ENCODE results near the gene PLLP.
A peak's percentile ranks its signal among the peaks of the same experiment; 100 is the strongest.

The PLLP gene

GRCh38 chr16:57256601-57257395 lies 27.7 kb downstream of the PLLP start:
- DNase-seq (ENCODE audit: low read depth): no peak

DNA sequence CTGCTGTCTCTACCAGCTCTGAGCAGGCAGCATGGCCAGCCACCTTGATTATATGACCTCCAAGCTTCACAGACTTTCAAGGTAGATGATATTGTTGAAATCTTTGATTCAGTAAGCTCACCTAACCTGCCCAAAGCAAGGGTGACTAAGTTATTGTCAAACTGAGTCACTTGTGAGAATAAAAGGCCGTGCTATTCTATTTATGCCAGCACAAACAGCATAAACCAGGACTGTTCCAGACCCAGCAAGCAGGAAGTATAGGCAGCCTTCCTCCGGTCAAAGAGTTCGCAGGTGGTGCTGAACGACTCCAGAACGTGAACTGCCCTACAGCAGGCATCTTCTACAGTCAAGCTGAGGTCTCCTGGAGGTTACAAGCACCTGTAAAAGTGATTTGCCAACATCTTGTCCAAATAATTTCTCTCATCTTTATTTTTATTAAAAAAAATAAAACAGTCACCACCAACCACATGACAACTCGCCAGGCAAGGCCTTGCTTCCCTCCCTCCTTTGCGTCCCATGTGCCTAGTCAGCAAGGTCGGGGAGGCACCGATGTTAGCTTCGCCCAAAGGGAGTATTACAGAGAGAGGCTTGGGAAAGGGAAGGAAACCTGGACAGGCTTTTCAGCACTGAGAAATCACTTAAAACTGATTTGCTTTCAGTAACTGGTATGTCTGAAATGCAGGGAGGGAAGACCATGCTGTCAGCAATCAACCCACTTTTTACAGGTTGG lies 28.6 kb downstream of the PLLP start:
- no peak for DNase-seq (ENCODE audit: low read depth)

DNA sequence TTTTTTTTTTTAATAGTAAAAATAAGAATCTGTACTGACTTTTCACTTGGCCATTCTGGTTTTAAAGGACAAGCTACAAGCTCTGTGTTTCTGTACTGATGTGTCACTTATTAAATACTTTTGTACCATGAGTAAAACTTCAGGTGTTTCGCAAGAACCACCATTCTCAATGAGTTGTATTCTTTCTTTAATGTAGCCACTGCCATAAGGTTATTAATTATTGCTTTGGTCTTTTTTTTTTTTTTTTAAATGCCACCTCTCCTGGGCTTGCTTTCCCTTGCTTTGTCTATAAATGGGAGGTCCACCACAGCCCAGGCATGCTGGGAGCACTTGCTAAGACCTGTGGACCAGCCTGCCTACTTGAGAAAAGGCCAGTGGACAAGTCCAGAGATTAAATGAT lies 31.0 kb downstream of the PLLP start:
- DNase-seq (ENCODE audit: low read depth): no peak

GRCh38 chr16:57252148-57252721 lies 32.2 kb downstream of the PLLP start:
- DNase-seq (ENCODE audit: low read depth): no peak

DNA sequence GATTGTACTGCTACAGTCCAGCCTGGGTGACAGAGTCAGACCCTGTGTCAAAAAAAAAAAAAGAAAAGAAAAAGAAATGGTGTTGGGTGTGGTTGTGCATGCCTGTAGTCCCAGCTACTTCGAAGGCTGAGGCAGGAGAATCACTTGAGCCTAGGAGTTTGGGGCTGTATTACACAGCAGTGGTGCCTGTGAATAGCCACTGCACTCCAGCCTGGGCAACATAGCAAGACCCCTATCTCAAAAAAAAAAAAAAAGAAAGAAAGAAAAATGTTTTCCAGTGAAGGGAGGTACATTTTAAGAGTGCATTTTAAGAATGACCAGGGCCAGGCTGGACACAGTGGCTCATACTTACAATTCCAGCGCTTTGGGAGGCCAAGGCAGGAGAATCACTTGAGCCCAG lies 33.1 kb downstream of the PLLP start:
- DNase-seq (ENCODE audit: low read depth): no peak

DNA sequence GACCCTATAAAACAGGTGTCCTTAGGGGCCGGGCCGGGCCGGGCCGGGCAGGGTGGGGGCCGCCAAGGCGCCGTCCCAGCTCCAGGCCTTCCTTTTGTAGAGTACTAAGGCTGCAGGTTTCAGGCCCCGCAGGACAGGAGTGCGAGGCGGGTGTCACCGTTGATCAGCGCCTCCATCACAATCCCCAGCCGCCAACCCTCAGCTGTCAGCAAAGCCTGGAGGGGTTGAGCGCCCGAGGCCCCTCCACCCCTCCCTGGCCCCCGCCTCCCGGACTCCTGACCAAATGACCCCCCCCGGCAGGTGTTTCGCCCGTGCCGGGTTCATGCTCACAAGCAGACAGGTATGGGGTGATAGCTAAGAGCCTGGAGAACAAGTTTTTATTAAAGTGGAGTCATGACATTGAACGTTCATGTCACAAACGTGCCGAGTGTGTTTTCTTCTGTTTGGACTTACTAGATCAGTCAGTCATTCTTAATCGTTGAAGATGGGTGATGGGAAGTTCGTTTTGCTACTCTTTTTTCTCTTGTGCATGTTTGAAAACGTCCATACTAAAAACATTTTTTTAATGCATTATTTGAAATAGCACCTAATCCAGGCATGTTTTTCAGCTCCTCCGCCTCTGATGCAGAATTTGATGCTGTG lies 38.9 kb downstream of the PLLP start:
- DNase-seq (ENCODE audit: low read depth): no peak

DNA sequence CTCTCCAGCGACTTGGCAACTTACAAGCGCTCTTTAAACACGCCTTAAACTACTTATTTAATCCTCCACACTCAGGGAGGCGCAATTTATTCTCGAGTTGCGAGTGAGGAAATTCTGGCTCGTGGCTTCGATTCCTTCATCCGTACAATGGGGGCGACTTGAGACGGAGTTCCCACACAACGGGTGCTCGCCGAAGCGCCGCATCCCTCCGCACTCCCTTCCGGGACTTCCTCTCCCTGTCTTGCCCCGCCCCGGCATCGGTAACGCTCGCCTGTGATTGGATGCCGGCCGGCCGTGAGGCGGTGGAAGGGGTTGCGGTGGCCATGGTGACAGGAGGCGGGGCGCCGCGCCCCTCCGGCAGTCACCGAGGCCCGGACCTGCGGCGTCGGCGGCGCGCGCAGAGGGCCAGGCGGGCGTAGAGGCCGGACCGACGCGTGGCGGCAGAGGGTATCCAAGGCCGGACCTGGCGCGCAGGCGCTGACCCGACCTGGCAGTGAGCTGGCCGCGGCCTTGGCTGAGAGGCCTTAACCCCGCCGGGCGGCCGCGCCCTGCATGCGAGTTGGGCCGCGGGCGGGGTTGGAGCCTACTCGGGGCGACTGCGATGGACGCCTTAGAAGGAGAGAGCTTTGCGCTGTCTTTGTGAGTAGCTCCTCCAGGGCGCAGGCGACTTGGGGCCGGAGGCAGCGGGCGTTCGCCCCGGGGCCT lies 39.6 kb downstream of the PLLP start, which contains the start of gene ARL2BP:
ARL2BP (plus strand) TSS at position 493 of the 705 bp plus-strand sequence; CDS start at position 602, 109 bp downstream.
- DNase-seq (ENCODE audit: low read depth): peak; percentile 95

DNA sequence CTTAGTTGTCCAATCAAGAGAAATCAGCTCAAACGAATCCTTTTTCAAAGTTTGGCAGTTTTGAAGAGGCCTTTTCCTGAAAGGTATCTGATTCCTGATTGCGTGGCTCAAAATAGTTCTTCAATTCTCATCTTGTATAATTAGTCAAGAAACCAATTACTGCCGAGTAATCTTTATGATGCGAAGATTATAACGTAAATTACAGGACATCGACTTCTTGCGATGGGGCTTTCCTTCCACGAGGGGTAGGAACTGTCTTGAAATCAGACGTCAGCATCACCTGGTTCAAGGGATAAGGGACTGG lies 40.1 kb downstream of the PLLP start:
- no peak for DNase-seq (ENCODE audit: low read depth)

GRCh38 chr16:57242650-57243049 lies 41.8 kb downstream of the PLLP start:
- no peak for DNase-seq (ENCODE audit: low read depth)

GRCh38 chr16:57240851-57241250 lies 43.6 kb downstream of the PLLP start:
- DNase-seq (ENCODE audit: low read depth): no peak

- no peak for DNase-seq (ENCODE audit: low read depth)
Measured at GRCh38 chr16:57239107-57239506, 45.4 kb downstream of the PLLP start.

DNA sequence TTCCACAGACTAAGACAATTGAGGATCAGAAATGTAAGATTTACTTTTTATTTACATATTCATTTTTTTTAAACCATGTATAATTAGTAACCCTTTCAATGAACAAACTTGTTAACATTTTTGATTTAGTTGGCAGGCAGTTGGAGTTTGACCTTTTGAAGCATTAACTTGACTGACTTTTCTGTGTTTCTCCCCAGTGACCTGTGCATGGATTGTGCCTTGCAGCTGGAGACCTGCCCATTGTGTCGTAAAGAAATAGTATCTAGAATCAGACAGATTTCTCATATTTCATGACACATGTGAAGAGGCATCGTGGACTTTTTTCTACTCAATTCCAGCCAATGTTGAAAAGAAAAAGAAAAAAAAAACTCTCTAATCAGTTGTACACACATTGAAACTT lies 45.8 kb downstream of the PLLP start:
- DNase-seq (ENCODE audit: low read depth): no peak

DNA sequence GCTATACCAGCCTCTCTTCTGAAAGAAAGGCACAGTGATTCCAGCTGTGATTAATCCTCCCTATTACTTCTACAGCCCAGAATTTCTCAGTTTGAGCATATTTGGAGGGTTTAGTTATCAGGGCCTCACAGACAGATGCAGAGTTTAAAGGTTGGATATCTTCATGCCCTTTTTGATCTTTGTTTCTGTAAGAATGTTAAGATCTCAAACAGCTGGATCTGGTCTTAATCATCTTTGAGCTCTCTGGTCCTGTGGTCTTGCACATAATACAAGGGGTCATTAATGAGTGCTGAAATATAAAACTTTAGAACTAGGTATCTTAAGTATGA lies 48.5 kb downstream of the PLLP start:
- no peak for DNase-seq (ENCODE audit: low read depth)

GRCh38 chr16:57235128-57236021 lies 49.1 kb downstream of the PLLP start:
- no peak for DNase-seq (ENCODE audit: low read depth)

DNA sequence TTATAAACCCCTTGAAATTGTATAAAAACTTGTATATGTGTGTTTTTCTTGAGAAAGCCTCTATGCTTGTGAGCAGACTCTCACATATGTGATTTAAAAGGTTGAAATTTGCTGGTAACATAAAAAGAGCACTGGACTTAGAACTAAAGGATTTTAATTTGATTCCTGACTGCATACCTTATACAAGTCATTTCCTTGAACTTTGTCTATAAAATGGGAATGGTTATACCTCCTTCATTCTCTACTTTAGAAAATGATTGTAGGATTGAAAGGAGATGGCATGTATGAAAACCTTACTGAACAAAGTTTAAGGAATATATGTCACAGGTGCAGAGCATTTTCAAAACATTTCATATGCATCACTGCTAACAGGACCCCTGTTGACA lies 49.8 kb downstream of the PLLP start:
- DNase-seq (ENCODE audit: low read depth): no peak

GRCh38 chr16:57233944-57234706 lies 50.3 kb downstream of the PLLP start:
- DNase-seq (ENCODE audit: low read depth): no peak

GRCh38 chr16:57231821-57232350 lies 52.6 kb downstream of the PLLP start:
- DNase-seq (ENCODE audit: low read depth): no peak

DNA sequence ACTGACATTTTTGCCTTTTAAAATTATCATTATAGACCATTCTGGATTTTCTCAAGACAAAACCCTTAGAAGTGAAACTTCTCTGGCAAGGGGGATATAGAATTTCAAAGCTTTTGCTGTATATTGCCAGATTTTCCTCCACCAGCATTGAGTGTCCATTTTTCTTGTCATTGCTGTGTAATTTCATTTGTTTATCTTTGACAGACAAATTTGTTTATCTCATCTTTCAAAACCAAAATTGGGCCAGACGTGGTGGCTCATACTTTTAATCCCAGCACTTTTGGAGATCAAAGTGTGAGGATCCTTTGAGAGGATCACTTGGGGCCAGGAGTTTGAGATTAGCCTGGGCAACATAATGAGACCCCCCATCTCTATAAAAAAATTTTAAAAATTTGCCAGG lies 55.4 kb downstream of the PLLP start:
- DNase-seq (ENCODE audit: low read depth): no peak

DNA sequence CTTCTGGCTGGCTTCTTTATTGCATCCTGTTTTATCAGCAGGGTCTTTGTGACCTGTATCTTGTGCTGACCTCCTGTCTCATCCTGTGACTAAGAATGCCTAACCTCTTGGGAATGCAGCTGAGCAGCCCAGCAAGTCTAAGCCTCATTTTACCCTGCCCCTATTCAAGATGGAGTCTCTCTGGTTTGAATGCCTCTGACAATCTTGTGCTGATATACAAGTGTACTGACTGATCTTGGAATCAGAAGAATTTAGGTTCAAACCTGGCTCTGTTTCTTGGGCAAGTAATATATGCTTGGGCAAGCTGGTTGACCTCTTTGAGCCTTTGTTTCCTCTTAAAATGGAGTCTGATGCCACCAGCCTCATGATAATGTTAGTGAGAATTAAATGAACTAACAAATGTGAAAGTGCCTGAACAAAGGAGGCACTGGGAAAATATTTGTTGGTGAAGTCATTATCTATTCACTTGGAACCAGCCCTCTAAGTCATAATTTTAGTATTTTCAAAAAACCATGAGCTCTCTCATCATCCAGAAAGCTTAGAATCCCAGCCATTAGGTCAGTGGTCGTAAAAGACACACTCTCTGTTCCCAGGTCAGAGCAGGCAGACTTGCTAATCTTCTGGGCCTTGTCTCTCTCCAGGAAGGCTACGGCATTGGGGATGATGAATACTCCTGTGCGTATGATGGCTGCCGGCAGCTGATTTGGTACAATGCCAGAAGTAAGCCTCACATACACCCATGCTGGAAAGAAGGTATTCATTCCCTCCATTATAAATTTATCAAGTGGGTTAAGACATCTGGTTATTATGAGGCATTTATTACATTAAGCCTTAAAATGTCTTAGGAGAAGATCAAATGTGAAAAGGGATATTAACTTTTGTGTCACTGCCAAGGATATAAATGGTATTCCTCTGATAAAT lies 57.5 kb downstream of the PLLP start:
- DNase-seq (ENCODE audit: low read depth): no peak

All from stimulated activated CD4-positive, alpha-beta T cell treated with anti-CD3 and anti-CD28 coated beads, Interleukin-2, amount 100 ng/mL, for 4 hours (primary cell).